8988T (cell line): Measurements from ENCODE around the gene EFCAB11.
A peak's percentile ranks its signal among the peaks of the same experiment; 100 is the strongest.

Experiments
- DNase-seq: peaks from one replicate; pipeline ENCODE4 v3.0.0; 2011

Gene EFCAB11

DNA sequence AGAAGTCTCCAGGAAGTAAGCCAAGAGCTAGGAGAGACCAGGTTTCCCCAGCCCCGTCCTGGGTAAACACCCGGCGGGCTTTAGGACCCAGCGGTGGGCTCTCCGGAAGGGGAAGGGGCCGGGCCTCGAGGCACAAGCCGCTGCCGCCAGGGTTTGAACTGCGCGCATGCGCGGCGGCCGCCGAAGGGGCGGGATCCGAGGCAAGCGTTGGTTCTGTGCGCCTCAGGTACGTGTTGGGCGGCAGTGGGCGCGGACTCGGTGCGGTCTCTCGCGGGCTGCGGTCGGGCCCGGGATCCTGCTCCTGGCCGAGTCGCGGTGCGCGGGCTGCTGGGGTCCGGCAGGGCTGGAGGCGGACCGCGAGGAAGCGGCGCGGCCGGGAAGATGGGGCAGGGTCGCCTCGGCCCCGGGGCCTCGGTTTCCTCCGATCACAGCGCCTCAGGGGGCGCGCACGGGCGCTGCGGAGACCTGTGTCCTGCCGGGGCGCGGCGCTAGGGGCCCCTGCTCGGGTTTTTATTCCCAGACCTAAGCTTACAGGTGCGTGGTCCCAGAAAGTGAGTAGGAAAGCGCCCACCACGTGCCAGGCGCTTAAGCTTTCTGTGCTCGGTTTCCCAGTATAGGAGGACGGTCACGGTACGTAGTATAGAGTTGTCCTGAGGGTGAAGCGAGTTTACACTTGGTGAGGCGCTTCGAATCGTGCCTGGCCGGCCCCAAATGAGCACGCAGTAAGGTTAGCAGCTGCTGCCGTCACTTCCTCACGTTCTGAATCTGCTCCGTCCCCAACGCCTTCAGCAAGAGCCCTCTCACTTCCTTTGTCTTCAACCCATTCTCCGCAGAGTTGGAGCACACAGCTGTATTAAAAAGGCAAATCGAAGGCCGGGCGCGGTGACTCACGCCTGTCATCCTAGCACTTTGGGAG lies 1.5 kb upstream of the EFCAB11 start, which contains the start of gene TDP1:
TDP1 (plus strand) TSS at position 183 of the 916 bp plus-strand sequence. CDS start 7,188 bp downstream, outside the sequence.
- DNase-seq: peak; percentile 91

DNA sequence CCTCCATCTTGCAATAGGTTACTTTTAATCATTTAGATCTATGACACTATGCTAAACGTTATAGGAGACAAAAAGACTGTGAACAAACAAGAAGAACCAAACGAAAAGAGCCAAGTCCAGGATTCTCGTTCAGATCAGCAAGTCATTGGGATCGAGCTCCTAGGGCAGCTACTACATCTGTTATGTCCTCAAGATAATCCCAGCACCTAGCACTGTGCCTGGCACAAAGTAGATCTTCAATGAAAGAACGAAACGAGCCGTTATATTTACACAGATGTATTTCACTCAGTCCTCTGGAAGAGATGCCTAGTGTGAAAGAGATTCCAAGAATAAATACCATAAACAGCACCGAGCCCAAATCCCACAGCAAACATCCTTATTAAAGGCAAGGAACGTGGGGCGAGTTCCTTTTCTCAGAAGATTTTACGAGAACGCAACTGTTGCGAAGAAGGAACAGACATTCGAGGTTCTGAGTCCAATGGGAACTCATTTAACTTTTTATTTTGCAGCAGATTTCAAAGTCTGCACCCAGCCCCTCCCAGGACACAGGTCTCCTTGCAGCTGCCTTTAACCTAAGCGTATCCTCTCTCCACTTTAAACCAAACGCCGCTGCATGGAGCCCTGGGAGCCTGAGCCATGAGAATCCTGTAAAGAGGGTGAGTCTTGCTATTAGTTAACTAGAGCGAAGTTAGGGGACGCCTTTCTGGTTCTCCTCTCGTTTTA lies 653 bp upstream of the EFCAB11 start:
- DNase-seq: no peak

- no peak for DNase-seq
Observed at GRCh38 chr14:89953602-89954001, 928 bp downstream of the EFCAB11 start.

GRCh38 chr14:89952576-89952975 lies 2.0 kb downstream of the EFCAB11 start:
- no peak for DNase-seq

- DNase-seq: no peak
Observed at GRCh38 chr14:89947344-89947743, 7.2 kb downstream of the EFCAB11 start.

GRCh38 chr14:89941830-89942377 lies 12.6 kb downstream of the EFCAB11 start:
- DNase-seq: no peak

DNA sequence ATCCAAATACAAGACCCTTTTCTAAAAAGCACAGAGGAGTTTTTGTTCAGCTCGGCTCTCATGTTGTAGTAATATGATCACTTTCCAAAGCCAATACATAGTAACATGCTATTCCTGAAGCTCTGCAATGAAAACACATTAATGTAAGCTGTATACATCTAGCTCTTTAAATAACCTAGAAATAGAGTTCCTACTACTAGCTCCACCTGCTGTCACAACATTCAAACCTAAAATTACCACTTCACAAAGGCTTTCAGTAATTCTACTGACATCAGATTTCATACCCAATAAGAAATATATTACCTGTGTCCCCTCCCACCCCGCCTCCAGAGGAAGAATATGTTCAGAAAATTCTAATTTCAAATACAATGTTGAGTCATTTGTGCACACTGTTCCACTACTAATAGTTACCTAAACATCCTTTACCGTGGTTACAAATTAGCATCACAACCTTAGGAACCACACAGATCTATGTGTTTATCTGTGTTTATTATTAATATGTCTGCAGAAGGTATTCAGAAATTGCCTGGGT lies 17.8 kb downstream of the EFCAB11 start:
- no peak for DNase-seq

- DNase-seq: no peak
Observed at GRCh38 chr14:89933002-89933401, 21.5 kb downstream of the EFCAB11 start.

DNA sequence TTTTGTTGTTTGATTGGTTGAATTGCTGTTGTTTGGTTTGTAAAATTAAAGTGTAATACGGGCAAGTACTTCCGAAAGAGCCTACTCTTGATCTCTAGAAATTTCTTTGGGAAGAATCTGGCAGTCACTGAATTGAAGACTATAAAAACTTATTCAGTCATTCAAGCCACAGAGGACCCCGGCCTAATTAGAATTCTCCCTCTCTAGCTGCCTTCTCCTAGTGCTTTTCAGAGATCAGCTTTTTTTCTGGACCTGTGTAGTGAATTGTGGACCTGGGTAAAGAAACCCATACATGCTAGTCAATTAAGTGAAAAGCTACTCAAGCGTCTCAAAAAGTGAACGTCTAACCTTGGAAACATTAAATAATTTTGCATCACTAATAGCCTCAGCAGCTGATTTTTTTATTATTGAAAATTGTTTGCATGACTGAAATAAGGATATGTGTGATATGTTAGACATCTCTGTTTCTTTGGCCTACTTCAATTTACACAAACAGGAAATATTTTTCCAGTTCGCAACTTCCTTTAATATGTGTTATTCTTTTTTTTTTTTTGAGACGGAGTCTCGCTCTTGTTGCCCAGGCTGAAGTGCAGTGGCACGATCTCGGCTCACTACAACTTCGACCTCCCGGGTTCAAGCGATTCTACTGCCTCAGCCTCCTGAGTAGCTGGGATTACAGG lies 27.2 kb downstream of the EFCAB11 start:
- no peak for DNase-seq

DNA sequence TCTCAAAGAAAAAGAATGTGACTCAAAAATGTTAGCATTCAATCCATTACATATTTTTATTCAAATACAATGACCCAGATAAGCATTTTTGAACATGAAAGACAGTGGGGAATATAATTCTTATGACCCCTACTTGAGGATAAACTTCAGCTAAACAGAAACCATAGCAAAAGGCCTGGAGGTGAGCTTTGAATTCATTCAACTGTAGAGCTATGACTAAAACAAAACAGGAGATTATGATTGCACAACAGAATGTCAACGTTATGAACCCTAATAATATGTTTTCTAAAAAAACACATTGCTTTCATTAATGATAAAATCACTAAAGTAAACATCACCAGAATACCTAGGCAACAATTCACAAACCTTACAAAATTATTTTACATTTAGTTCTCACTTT lies 27.8 kb downstream of the EFCAB11 start:
- DNase-seq: no peak

DNA sequence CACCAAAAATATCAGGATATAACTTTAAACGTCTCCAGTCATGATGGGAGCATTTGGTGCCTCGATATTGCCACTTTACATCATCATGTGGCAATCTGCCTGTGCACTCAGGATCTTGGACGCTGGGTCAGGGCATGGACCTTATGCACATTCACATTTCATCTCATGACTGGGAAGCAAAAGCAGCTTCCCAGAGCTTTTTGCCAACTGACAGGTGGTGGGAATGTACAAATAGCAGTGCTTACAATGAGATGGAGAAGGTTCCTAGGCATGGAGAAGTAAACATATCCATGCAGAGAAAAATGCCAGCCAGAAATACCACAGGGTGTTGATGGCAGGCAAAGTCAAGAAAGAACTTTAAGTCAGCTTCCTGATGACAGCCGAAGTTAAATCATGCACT lies 30.3 kb downstream of the EFCAB11 start:
- DNase-seq: no peak

- DNase-seq: no peak
Observed at GRCh38 chr14:89922031-89922907, 32.3 kb downstream of the EFCAB11 start.

GRCh38 chr14:89921346-89921745 lies 33.2 kb downstream of the EFCAB11 start:
- DNase-seq: no peak

DNA sequence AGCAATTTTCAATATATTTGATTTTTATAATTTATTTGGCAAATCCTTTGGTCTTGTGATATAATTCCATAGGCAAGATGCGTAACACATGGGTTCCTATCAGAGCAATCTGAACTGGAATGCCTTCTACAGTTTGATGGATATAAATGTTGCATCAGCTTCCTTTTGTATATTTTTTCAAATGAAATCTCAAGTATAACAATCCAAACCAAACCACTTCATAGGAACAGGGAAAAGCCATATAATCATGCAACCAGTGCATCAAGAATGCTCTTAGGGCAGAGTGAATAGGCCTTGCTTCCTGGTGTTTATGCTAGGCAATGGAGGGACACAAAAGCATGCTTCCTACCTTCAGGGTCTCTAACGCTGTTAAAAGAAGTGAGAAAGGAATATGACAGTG lies 34.5 kb downstream of the EFCAB11 start:
- no peak for DNase-seq

DNA sequence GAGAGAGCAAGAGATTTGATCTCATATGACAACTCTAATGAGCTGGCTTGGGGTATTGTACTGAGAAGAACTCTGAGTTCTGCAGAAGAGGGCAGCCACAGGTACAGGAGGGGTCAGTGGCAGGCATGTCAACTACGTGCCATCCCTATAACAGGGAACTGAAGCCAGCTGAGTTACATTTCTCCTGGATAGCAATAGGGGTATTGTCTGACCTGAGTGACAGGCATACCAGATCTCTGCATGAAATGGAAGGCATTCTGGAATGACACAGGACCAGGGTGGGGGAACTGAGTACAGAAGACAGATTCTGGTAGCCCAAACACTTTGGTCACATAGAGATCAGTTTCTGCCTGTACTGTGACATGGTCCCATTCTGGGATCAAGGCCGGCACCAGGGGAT lies 35.8 kb downstream of the EFCAB11 start:
- no peak for DNase-seq

- DNase-seq: no peak
Observed at GRCh38 chr14:89915114-89915878, 39.2 kb downstream of the EFCAB11 start.

GRCh38 chr14:89912667-89913211 lies 41.8 kb downstream of the EFCAB11 start:
- DNase-seq: no peak

GRCh38 chr14:89912221-89912620 lies 42.3 kb downstream of the EFCAB11 start:
- DNase-seq: no peak

DNA sequence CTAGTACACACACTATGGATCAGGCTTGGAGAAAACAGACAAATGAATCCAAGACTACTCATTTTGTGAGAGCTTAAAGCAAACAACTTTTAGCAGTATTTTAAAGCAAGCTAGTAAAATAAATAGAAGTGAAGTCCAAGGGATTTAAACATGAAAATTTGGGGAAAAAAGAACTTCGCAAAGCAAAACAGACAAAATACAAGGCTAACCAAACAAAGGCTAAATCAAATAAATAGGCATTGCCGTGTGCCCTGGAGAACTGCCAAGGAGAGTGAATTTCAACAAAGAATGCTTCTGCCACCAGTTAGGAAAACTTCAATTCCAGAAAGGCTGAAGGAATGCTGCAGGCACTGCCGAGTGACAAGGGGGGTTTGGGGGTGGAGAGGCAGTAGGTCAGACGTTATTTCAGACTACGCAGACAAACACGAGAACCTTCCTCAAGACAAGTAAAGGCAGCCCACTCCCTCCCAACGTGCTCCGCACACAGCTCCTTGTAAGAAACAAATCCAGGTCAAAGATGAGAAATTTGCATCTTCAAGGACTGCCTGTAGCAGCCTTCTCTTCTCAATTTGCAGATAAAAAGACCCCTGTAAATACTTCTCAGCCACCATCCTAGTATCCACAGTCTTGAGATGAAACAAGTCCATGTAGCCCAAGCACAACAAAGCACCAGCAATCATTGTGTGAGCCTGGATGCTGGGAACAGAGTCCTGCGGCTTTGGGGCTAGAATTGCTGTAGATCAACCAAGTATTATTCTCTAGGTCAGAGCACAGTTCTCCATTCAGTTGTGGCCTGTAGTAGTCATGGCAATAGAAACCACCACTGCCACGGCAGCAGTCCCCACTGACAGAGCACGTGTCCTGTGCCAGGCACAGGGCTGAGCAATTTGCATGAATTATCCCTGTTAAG lies 43.3 kb downstream of the EFCAB11 start:
- no peak for DNase-seq

- DNase-seq: no peak
Observed at GRCh38 chr14:89910691-89911009, 43.9 kb downstream of the EFCAB11 start.
